Vagina (tissue), 2 donors: ENCODE measurements around the gene SLC25A23. TPM values are rescaled to one million over a fixed set of nuclear protein-coding genes. Genes with fewer than 3 reads are reported as not detected.

Experiments used
- DNase-seq, 2 donors: peaks; one replicate each; pipeline ENCODE4 v3.0.0-alpha.2; 2017; ENCODE audit errors: extremely low spot score in 2 of 2
- H3K27ac ChIP-seq: fragments of 200-600 bp; sonication (generic); one replicate; pipeline ENCODE4 v1.5.1; 2019
- H3K27me3 ChIP-seq: fragments of 200-600 bp; sonication (generic); one replicate; pipeline ENCODE4 v1.5.1; 2019
- H3K36me3 ChIP-seq, 2 donors: fragments of 200-600 bp; sonication (generic); one replicate each; pipeline ENCODE4 v1.5.1; 2017 to 2019
- H3K4me1 ChIP-seq: fragments of 200-600 bp; sonication (generic); one replicate; pipeline ENCODE4 v1.5.1; 2019
- H3K4me3 ChIP-seq, 2 donors: fragments of 200-600 bp; sonication (generic); 1 replicate in 1 of 2; 2 replicates in 1 of 2; pipeline ENCODE4 v1.5.1; 2016 to 2019
- H3K9me3 ChIP-seq: fragments of 200-600 bp; sonication (generic); one replicate; pipeline ENCODE4 v1.5.1; 2019
- POLR2A ChIP-seq, 2 donors: fragments of 450-650 bp; IDR thresholded peaks; one replicate each; pipeline ENCODE4 v1.6.1; 2017; ENCODE audit warnings: antibody characterized with exemption in 2 of 2, mild to moderate bottlenecking in 2 of 2, moderate library complexity in 2 of 2
- POLR2AphosphoS5 ChIP-seq, 2 donors: sonication (generic); formaldehyde crosslinking; IDR thresholded peaks; one replicate each; pipeline ENCODE4 v1.9.0; 2017; ENCODE audit warnings: antibody characterized with exemption in 2 of 2, mild to moderate bottlenecking in 2 of 2, low read depth in 1 of 2; ENCODE audit not compliant: insufficient read depth in 1 of 2
- intact Hi-C: fragments of 100-400 bp; cut with DNase I; formaldehyde crosslinking; loops from one replicate; pipeline ENCODE4 v1.15.1; 2023
- total RNA-seq: library from RNA; depleted of rRNA; stranded (reverse); fragments of >200 nt; gene quantifications from one replicate; pipeline ENCODE4 v1.2.3, GENCODE V29; 2016
- TF ChIP-seq, protein P1 (sequence below), 3 experiments: fragments of 450-650 bp in 2 of 3; fragments of 200-600 bp in 1 of 3; sonication (generic) in 1 of 3; IDR thresholded peaks; one replicate each; pipeline ENCODE4 v1.5.1; 2017 to 2019; ENCODE audit warnings: antibody characterized with exemption in 3 of 3, mild to moderate bottlenecking in 2 of 3, moderate library complexity in 2 of 3

The SLC25A23 gene
- total RNA-seq, 1 donor from 2014 or later = 27.5 TPM

GRCh38 chr19:6494438-6495036 lies 34.9 kb upstream of the SLC25A23 start:
- H3K27ac ChIP-seq = no peak overlapping the region
- DNase-seq = no peak

DNA sequence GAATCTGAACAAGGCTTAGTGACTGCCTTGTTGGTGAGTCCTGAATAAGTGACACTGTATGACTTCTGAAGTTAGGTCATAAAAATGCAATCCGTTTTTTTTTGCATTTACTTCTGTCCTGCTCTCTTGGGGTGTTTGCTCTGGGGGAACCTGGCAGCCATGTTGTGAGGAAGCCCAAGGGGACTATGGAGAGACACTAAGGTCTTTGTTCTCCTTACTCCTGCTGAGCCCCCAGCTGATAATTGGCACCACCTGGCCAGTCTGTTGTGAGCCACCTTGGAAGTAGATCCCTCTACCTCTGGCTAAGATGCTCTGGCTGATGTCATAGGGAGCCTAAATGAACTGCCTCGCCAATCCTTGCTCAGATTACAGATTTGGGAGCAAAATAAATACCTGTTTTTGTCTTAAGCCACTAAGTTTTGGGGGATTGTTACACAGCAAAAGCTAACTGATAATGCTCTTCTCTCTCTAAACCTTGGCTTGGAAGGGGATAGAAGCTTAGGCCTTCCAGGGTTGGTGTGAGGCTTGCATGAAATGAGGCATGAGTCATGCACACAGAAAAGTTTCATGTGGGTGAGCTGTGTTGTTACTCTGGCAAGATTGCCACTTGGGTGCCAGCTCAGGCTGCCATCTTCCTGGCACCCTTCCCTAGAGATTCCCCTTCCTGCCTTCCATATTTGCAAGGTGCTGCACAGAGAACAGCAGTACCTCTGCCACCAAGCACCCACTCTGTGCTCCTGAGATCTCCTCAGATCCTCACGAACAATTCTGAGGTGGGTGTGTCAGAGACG lies 32.4 kb upstream of the SLC25A23 start:
- DNase-seq = no peak
- no peak for TF ChIP-seq POLR2AphosphoS5 (IDR thresholded peaks at IDR 0.05; ENCODE audit: insufficient read depth in 1 of 2, low read depth in 1 of 2)
- TF ChIP-seq POLR2A (IDR thresholded peaks at IDR 0.05) = no peak
- H3K9me3 ChIP-seq = no peaks in the 10 kb centered on the region
- no peak overlapping the region for H3K27ac ChIP-seq
- no peaks in the 10 kb centered on the region for H3K27me3 ChIP-seq
- no peak overlapping the region for H3K4me3 ChIP-seq
- no peaks in the 10 kb centered on the region for H3K36me3 ChIP-seq
- H3K4me1 ChIP-seq = no peaks in the 10 kb centered on the region
- intact Hi-C loops = no loop called here

More at GRCh38 chr19:6494438-6495036, 34.9 kb upstream of the SLC25A23 start:
- intact Hi-C loops = no loop called here
- Histone ChIP-seq H3K9me3 (no peaks in the 10 kb centered on the region), H3K4me1 (no peaks in the 10 kb centered on the region), H3K36me3 (no peaks in the 10 kb centered on the region), H3K27me3 (no peaks in the 10 kb centered on the region), H3K4me3 (no peak overlapping the region)
- TF ChIP-seq POLR2A (IDR thresholded peaks at IDR 0.05) (no peak), POLR2AphosphoS5 (IDR thresholded peaks at IDR 0.05; ENCODE audit: insufficient read depth in 1 of 2, low read depth in 1 of 2) (no peak)
- TF ChIP-seq, protein P1, sequence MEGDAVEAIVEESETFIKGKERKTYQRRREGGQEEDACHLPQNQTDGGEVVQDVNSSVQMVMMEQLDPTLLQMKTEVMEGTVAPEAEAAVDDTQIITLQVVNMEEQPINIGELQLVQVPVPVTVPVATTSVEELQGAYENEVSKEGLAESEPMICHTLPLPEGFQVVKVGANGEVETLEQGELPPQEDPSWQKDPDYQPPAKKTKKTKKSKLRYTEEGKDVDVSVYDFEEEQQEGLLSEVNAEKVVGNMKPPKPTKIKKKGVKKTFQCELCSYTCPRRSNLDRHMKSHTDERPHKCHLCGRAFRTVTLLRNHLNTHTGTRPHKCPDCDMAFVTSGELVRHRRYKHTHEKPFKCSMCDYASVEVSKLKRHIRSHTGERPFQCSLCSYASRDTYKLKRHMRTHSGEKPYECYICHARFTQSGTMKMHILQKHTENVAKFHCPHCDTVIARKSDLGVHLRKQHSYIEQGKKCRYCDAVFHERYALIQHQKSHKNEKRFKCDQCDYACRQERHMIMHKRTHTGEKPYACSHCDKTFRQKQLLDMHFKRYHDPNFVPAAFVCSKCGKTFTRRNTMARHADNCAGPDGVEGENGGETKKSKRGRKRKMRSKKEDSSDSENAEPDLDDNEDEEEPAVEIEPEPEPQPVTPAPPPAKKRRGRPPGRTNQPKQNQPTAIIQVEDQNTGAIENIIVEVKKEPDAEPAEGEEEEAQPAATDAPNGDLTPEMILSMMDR (IDR thresholded peaks at IDR 0.05) = no peak

DNA sequence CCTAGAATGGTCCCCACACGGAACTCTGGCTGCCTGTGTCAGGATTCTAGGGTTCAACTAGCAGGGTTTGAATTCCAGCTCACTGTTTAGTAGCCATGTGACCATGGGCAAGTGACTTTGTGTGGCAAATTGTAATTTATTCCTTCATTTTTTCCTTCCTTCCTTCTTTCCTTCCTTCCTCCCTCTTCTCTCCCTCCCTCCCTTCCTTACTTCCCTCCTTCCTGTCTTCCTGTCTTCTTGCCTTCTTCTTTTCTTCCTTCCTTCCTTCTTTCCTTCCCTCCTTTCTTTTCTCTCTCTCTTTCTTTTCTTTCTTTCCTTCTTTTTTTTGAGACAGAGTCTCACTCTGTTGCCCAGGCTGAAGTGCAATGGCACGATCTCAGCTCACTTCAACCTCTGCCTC lies 30.5 kb upstream of the SLC25A23 start:
- Histone ChIP-seq H3K36me3 (no peaks in the 10 kb centered on the region), H3K9me3 (no peaks in the 10 kb centered on the region), H3K27ac (no peak overlapping the region), H3K27me3 (no peaks in the 10 kb centered on the region), H3K4me1 (no peaks in the 10 kb centered on the region), H3K4me3 (no peak overlapping the region)
- no peak for DNase-seq
- intact Hi-C loops = no loop called here
- TF ChIP-seq POLR2A (IDR thresholded peaks at IDR 0.05) = no peak
- TF ChIP-seq POLR2AphosphoS5 (IDR thresholded peaks at IDR 0.05; ENCODE audit: insufficient read depth in 1 of 2, low read depth in 1 of 2) = no peak
- TF ChIP-seq, protein P1 (IDR thresholded peaks at IDR 0.05) = no peak

- TF ChIP-seq, protein P1 (IDR thresholded peaks at IDR 0.05) = no peak
- TF ChIP-seq POLR2A (IDR thresholded peaks at IDR 0.05) = no peak
- TF ChIP-seq POLR2AphosphoS5 (IDR thresholded peaks at IDR 0.05; ENCODE audit: insufficient read depth in 1 of 2, low read depth in 1 of 2) = no peak
Observed at GRCh38 chr19:6489278-6490061, 29.9 kb upstream of the SLC25A23 start.

DNA sequence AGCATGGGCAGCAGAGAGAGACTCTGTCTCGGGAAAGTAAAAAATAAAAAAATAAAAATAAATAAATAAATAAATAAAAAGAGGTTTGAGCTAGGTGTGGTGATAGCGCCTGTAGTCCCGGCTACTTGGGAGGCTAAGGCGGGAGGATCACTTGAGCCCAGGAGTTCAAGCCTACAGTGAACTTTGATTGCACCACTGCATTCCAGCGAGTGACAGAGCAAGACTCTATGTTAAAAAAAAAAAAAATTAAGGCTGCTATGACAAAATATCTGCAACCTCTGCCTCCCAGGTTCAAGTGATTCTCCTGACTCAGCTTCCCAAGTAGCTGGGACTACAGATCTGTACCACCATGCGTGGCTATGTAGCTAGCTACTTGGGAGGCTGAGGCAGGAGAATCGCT lies 25.2 kb upstream of the SLC25A23 start:
- H3K27me3 ChIP-seq = no peaks in the 10 kb centered on the region
- intact Hi-C loops = no loop called here
- DNase-seq = no peak
- H3K36me3 ChIP-seq = no peaks in the 10 kb centered on the region
- no peaks in the 10 kb centered on the region for H3K4me1 ChIP-seq
- H3K27ac ChIP-seq = no peak overlapping the region
- TF ChIP-seq POLR2AphosphoS5 (IDR thresholded peaks at IDR 0.05; ENCODE audit: insufficient read depth in 1 of 2, low read depth in 1 of 2) = no peak
- no peak for TF ChIP-seq POLR2A (IDR thresholded peaks at IDR 0.05)
- TF ChIP-seq, protein P1 (IDR thresholded peaks at IDR 0.05) = no peak
- H3K4me3 ChIP-seq = no peak overlapping the region
- H3K9me3 ChIP-seq = no peaks in the 10 kb centered on the region

More at GRCh38 chr19:6489278-6490061, 29.9 kb upstream of the SLC25A23 start:
- H3K36me3 ChIP-seq = no peaks in the 10 kb centered on the region
- no peaks in the 10 kb centered on the region for H3K27me3 ChIP-seq
- no peaks in the 10 kb centered on the region for H3K9me3 ChIP-seq
- no peak for DNase-seq
- intact Hi-C loops = no loop called here
- H3K27ac ChIP-seq = no peak overlapping the region
- no peak overlapping the region for H3K4me3 ChIP-seq
- H3K4me1 ChIP-seq = no peaks in the 10 kb centered on the region
